AG04449 (cell line): Measurements from ENCODE around the gene ABCD1.
"Not testable (repeated sequence)": the region's sequence is repeated elsewhere in the genome, so short reads cannot be mapped to it uniquely, and the experiment has no call there.

Experiments
- CTCF ChIA-PET: fragments of 350-600 bp; formaldehyde crosslinking; extraction: SDS; loops from one replicate; lab custom pipeline; 2021; ENCODE audit warnings: antibody characterized with exemption; lab: Yijun Ruan, JAX
- POLR2A ChIA-PET: fragments of 400-600, 350-600 bp; formaldehyde crosslinking; extraction: SDS; loops from one replicate; lab custom pipeline; 2020; ENCODE audit warnings: antibody characterized with exemption, inconsistent platforms; lab: Yijun Ruan, JAX
- DNase-seq: peaks from one replicate; pipeline ENCODE4 v3.0.0-alpha.2; 2010; ENCODE audit warnings: low read depth, low spot score
- H3K4me3 ChIP-seq: 2 replicates; pipeline ENCODE4 v1.5.1; 2011; ENCODE audit warnings: low read depth, mild to moderate bottlenecking, control low read depth, low read length
- TF ChIP-seq, protein P1 (sequence below): IDR thresholded peaks from one replicate; pipeline ENCODE4 v1.5.1; 2011; ENCODE audit warnings: mild to moderate bottlenecking, moderate library complexity, low read length, control low read depth, inconsistent platforms; ENCODE audit not compliant: insufficient read depth; ENCODE audit errors: missing control alignments

Gene ABCD1

DNA sequence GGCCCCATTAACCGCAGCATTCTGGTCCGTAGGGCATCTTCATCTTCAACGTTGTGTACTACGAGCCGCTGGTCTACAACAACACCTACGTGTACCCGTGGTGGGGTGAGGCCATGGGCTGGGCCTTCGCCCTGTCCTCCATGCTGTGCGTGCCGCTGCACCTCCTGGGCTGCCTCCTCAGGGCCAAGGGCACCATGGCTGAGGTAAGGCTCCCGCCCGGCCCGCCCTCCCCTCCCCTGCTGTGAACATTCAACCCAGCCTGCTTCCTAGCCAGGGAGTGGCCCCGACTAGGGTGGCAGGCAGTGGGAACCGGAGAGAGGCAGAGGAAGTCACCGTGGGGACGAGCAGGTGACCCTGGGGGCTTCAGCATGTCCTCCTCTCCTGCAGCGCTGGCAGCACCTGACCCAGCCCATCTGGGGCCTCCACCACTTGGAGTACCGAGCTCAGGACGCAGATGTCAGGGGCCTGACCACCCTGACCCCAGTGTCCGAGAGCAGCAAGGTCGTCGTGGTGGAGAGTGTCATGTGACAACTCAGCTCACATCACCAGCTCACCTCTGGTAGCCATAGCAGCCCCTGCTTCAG, 29.9 kb upstream of the ABCD1 start:
- H3K4me3 ChIP-seq: no peak overlapping the region
- DNase-seq: no peak
- ChIA-PET CTCF (no interaction called here), POLR2A (interaction anchor here (0.7 kb wide), 1 partner anchor 13 kb away, joined by 3 read pairs; no protein-coding TSS in a partner anchor)
- TF ChIP-seq, protein P1, sequence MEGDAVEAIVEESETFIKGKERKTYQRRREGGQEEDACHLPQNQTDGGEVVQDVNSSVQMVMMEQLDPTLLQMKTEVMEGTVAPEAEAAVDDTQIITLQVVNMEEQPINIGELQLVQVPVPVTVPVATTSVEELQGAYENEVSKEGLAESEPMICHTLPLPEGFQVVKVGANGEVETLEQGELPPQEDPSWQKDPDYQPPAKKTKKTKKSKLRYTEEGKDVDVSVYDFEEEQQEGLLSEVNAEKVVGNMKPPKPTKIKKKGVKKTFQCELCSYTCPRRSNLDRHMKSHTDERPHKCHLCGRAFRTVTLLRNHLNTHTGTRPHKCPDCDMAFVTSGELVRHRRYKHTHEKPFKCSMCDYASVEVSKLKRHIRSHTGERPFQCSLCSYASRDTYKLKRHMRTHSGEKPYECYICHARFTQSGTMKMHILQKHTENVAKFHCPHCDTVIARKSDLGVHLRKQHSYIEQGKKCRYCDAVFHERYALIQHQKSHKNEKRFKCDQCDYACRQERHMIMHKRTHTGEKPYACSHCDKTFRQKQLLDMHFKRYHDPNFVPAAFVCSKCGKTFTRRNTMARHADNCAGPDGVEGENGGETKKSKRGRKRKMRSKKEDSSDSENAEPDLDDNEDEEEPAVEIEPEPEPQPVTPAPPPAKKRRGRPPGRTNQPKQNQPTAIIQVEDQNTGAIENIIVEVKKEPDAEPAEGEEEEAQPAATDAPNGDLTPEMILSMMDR: no peak

DNA sequence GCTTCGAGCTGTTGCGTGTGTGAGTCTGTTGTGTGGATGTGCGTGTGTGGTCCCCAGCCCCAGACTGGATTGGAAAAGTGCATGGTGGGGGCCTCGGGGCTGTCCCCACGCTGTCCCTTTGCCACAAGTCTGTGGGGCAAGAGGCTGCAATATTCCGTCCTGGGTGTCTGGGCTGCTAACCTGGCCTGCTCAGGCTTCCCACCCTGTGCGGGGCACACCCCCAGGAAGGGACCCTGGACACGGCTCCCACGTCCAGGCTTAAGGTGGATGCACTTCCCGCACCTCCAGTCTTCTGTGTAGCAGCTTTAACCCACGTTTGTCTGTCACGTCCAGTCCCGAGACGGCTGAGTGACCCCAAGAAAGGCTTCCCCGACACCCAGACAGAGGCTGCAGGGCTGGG, 28.6 kb upstream of the ABCD1 start:
- DNase-seq: no peak
- TF ChIP-seq, protein P1: no peak
- no peak overlapping the region for H3K4me3 ChIP-seq
- ChIA-PET POLR2A (no interaction called here), CTCF (no interaction called here)

DNA sequence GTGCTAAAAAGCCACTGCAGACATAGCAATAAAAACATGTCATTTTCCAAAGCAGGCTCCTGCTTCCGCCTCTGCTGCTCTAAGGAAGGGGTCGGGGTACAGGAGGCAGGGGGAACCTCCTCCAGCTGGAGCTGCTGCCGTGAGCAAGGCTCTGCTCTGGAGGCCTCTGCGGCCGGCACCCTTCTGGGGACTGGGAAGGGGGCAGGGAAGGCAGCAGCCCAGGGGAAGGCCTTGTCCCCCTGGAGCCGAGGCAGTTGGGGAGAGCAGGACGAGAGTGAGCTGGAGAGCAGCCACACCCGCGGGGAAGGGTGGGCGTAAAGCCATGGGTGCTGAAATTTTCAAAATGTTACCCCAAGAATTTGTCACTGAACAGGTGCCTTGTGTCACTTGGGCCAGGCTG, 28.1 kb upstream of the ABCD1 start:
- CTCF ChIA-PET, DNase-seq, H3K4me3 ChIP-seq: not testable (repeated sequence)
- POLR2A ChIA-PET: interaction anchor here (0.6 kb wide), 1 partner anchor 40 kb away, joined by 3 read pairs; no protein-coding TSS in a partner anchor

DNA sequence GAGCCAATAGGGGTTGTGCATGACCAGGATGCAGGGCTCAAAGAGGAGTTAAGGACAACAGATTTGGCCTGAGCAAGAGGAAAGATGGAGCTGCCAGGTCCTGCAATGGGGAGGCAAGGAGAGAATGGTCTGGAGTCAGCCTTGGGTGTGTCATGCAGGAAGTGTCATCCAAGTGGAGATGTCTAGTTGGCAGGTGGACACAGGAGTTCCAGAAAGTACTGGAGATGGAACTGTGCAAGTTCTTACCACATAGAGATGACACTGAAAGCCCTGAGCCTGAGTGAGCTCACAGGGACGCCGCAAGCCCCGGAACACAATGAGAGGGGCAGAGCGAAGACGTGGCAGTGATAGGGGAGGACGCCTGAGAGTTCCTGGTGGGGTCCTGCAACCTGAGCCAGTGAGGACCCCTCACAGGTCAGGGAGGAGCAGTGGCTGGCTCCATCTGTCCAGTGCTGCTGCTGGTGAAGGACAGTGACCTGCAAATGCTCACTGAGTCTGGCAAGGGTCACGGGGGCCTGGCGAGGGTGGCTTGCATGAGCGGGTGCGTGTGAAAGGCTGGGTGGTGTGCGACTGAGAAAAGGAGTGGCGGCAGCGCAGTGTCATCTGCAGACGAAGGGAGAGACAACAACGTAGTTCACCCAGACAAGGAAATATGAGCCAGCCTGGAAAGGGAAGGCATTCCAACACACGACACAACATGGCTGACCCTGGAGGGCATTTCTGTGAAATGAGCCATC, 27.5 kb upstream of the ABCD1 start:
- DNase-seq, H3K4me3 ChIP-seq, CTCF ChIA-PET: not testable (repeated sequence)
- POLR2A ChIA-PET: interaction anchor here (0.6 kb wide), 1 partner anchor 39 kb away, joined by 3 read pairs; no protein-coding TSS in a partner anchor

DNA sequence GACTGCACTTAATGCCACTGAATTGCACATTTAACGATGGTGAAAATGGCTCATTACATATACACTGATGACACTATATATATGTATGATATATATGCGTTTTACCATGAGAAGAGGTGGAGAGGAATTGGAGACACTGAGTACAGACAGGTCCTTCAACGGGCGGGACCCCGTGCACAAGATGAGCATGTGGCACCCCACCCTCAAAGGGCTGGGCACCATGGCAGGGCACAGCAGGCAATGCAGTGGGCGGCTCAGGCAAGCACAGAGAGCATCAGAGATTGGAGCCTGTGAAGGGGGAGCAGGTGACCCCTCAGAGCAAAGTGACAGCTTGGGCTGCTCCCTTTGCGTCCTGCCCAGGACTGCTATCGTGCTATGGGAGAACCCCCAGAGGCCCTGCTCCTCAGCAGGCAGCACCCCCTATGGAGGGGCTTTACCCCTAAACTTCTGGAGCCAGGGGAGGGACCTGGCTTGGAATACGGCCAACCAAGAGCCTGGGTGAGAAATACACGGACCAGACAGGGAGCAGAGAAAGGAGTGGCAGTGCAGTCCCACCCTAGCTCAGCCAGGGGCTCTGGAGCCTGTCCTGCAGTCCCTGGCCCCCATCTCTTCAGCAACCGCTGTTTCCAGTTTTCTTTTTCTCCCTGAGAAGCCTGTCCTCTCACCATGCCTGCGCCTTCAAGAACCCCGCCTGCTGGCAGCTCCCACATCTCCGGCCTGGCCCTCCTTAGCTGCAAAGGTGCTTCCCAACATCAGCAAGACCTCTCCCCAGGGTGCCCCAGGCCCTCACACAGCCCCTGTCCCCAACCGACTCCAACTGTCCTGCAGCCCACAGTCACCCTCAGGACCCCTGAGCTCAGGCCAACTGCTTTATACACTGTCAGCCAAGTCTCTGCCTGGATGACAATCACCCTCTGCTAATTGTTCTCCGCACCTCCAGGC, 26.5 kb upstream of the ABCD1 start:
- no peak overlapping the region for H3K4me3 ChIP-seq
- DNase-seq: no peak
- POLR2A ChIA-PET: no interaction called here
- TF ChIP-seq, protein P1: no peak
- CTCF ChIA-PET: interaction anchor here (0.9 to 1.5 kb wide), 2 partner anchors 10 to 89 kb away, joined by 3 to 8 read pairs; no protein-coding TSS in a partner anchor

DNA sequence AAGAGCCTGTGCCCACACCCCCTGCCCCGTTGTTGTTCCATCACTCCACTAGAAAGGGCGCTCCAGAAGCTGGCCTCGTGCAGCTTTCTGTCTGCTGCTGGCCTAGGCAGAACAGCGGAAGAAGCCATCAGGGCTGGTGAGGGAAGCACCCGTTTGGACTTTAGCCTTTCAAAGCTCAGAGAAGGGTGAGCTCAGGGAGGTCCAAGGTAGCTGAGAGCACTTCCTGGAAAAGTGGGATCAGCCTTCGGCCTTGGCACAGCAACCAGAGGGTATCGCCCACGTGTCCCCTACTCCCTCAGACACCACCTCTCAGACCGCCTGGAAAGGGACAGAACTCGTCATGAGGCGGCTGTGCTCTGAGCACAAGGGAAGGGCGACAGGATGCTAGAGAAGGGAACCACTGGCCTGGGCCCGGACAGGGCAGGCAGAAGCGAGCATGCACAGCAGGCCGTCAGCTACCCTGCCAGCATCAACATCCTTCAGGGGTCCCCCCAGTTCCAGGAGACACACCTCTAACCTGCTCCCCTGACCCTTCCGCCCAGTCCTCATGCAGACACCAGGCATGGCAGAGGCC, 25.4 kb upstream of the ABCD1 start:
- DNase-seq, H3K4me3 ChIP-seq, POLR2A ChIA-PET: not testable (repeated sequence)
- CTCF ChIA-PET: interaction anchor here (0.9 to 1.5 kb wide), 2 partner anchors 9 to 90 kb away, joined by 3 to 8 read pairs; no protein-coding TSS in a partner anchor

DNA sequence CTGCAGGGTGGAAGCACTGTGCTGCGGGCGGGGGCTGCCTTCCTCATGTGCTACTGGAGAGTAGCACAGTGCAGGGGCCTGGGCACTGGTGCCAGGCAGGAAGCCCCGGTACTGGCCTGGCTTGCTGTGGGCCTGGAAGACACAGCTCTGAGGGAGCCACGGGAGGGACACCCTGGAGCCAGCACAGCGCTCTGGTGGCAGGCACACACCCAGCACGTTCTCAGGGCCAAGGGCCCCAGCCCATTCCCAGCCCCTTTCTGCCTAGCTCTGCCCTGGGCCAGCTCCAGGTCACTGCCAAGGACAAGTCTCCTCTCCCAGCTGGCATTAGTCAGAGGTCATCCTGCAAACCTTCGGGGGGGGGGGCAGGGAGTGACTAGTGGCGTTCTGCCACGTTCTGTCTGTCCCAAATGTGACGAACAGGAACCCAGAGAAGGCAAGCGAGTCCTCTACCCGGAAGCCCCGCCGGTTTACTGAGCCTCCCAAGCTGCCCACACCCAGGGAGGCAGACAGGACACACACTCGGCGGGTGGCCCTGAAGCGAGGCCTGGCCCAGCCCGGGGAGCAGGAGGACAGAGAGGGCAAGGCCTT, 24.8 kb upstream of the ABCD1 start:
- H3K4me3 ChIP-seq, CTCF ChIA-PET, DNase-seq, POLR2A ChIA-PET: not testable (repeated sequence)
